HG03108 (cell line): ENCODE measurements around the gene DNAJB7.
"Not testable (repeated sequence)": the region's sequence is repeated elsewhere in the genome, so short reads cannot be mapped to it uniquely, and the experiment has no call there.

Experiments used
- ATAC-seq: cut with Tn5 transposase; IDR thresholded peaks from one replicate; pipeline ENCODE4 v1.9.1; 2021; ENCODE audit warnings: moderate library complexity; ENCODE audit not compliant: unreplicated experiment

Gene DNAJB7

GRCh38 chr22:40862013-40862412 lies at the start of gene DNAJB7:
Gene DNAJB7, minus strand, starts transcription at chr22:40862113. Its CDS starts 119 bp downstream, at chr22:40861994.
- ATAC-seq = no peak

GRCh38 chr22:40908895-40909294 lies 47.0 kb upstream of the DNAJB7 start:
- ATAC-seq = no peak

- ATAC-seq = no peak
Measured at GRCh38 chr22:40904101-40904500, 42.2 kb upstream of the DNAJB7 start.

- ATAC-seq = no peak
Measured at GRCh38 chr22:40898850-40899357, 37.0 kb upstream of the DNAJB7 start.

GRCh38 chr22:40894417-40894816 lies 32.5 kb upstream of the DNAJB7 start:
- no peak for ATAC-seq

GRCh38 chr22:40890881-40891280 lies 29.0 kb upstream of the DNAJB7 start:
- no peak for ATAC-seq

GRCh38 chr22:40889116-40889515 lies 27.2 kb upstream of the DNAJB7 start:
- ATAC-seq = no peak

- ATAC-seq = no peak
Measured at GRCh38 chr22:40878922-40879321, 17.0 kb upstream of the DNAJB7 start.

- ATAC-seq = no peak
Measured at GRCh38 chr22:40877488-40877887, 15.6 kb upstream of the DNAJB7 start.

- ATAC-seq = no peak
Measured at GRCh38 chr22:40876907-40877306, 15.0 kb upstream of the DNAJB7 start.

- no peak for ATAC-seq
Measured at GRCh38 chr22:40875111-40875510, 13.2 kb upstream of the DNAJB7 start.

GRCh38 chr22:40874016-40874415 lies 12.1 kb upstream of the DNAJB7 start:
- no peak for ATAC-seq

- not testable (repeated sequence) for ATAC-seq
Measured at GRCh38 chr22:40868379-40868778, 6.5 kb upstream of the DNAJB7 start.

GRCh38 chr22:40867109-40867508 lies 5.2 kb upstream of the DNAJB7 start:
- no peak for ATAC-seq

GRCh38 chr22:40862537-40862936 lies 624 bp upstream of the DNAJB7 start:
- ATAC-seq = no peak

GRCh38 chr22:40857309-40857855 lies 4.5 kb downstream of the DNAJB7 start:
- ATAC-seq = no peak

- ATAC-seq = peak; percentile 81
Measured at GRCh38 chr22:40856513-40857308, 5.2 kb downstream of the DNAJB7 start, which contains the start of the genes ST13 and XPNPEP3. Gene ST13, minus strand, starts transcription at chr22:40856639. Its CDS starts 99 bp downstream, at chr22:40856540. Gene XPNPEP3, plus strand, starts transcription at chr22:40857148. Its CDS starts 34 bp downstream, at chr22:40857182.

GRCh38 chr22:40855979-40856512 lies 5.9 kb downstream of the DNAJB7 start:
- peak; percentile 16 for ATAC-seq

- no peak for ATAC-seq
Measured at GRCh38 chr22:40855071-40855978, 6.6 kb downstream of the DNAJB7 start.

- no peak for ATAC-seq
Measured at GRCh38 chr22:40853961-40854360, 8.0 kb downstream of the DNAJB7 start.

GRCh38 chr22:40853333-40853732 lies 8.6 kb downstream of the DNAJB7 start:
- no peak for ATAC-seq
